ENCODE results near the gene STRIT1. TPM values are rescaled to one million over a fixed set of nuclear protein-coding genes. Genes with fewer than 3 reads are reported as not detected.

The STRIT1 gene
- total RNA-seq, 1 experiment from 2014 or later = not detected

DNA sequence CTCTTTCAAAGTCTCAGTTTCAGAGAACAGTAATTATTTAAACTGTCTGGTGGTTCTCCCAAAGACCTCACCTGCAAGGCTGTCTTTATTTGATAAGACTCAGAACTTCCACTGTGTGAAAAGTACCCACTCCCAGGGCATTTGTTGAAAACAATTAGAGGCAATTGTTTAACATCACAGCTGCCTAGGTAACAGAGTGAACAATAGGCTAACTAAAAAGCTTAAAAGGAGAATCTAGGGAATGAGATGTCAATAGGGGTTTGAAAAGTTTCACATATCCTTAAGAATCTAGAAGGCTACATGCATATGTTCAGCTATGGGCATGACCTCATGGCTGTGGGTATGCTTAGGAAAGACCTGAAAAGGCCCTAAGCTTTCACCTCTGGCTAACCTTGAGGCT is 2.9 kb upstream of the STRIT1 start:
- Mint-ChIP-seq H3K27ac (ENCODE audit: unreplicated experiment) (no peak overlapping the region), H3K4me3 (ENCODE audit: low read depth, unreplicated experiment) (no peak overlapping the region), H3K9me3 (ENCODE audit: low read depth, unreplicated experiment) (peaks cover 12% of the 10 kb centered on the region), H3K36me3 (ENCODE audit: insufficient read depth, unreplicated experiment) (no peaks in the 10 kb centered on the region), H3K27me3 (ENCODE audit: unreplicated experiment) (no peaks in the 10 kb centered on the region), H3K4me1 (ENCODE audit: low read depth, unreplicated experiment) (peaks cover 7% of the 10 kb centered on the region)
- CTCF ChIA-PET = no interaction called here
- no peak for DNase-seq
- TF ChIP-seq, protein P1, sequence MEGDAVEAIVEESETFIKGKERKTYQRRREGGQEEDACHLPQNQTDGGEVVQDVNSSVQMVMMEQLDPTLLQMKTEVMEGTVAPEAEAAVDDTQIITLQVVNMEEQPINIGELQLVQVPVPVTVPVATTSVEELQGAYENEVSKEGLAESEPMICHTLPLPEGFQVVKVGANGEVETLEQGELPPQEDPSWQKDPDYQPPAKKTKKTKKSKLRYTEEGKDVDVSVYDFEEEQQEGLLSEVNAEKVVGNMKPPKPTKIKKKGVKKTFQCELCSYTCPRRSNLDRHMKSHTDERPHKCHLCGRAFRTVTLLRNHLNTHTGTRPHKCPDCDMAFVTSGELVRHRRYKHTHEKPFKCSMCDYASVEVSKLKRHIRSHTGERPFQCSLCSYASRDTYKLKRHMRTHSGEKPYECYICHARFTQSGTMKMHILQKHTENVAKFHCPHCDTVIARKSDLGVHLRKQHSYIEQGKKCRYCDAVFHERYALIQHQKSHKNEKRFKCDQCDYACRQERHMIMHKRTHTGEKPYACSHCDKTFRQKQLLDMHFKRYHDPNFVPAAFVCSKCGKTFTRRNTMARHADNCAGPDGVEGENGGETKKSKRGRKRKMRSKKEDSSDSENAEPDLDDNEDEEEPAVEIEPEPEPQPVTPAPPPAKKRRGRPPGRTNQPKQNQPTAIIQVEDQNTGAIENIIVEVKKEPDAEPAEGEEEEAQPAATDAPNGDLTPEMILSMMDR (IDR thresholded peaks at IDR 0.05; ENCODE audit: unreplicated experiment) = no peak
- no TSS peak for BruUV-seq (replicated peaks)
- intact Hi-C loops (cut with micrococcal nuclease; ENCODE audit: unreplicated experiment) = no loop called here

DNA sequence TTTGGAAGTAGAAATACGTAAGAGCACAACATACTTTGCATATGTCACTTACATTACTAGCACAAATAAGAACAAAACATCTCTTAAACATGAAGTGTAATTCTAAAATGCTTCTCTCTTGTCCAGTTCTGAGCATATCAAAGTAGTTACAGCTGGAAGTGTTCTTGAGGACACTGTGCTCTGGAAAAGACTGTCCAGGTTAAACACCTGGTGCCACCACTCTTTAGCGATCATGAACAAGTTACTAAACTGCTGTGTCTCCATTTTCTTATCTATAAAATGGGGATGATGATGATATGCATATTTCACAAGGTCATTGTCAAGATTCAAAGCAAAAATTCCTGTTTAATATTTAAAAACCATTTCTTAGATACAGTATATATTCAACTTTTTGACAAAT is 790 bp downstream of the STRIT1 start:
- Mint-ChIP-seq H3K27ac (ENCODE audit: unreplicated experiment) (no peak overlapping the region), H3K9me3 (ENCODE audit: low read depth, unreplicated experiment) (peaks cover 6% of the 10 kb centered on the region), H3K36me3 (ENCODE audit: insufficient read depth, unreplicated experiment) (no peaks in the 10 kb centered on the region), H3K4me1 (ENCODE audit: low read depth, unreplicated experiment) (peaks cover 10% of the 10 kb centered on the region), H3K4me3 (ENCODE audit: low read depth, unreplicated experiment) (no peak overlapping the region), H3K27me3 (ENCODE audit: unreplicated experiment) (no peaks in the 10 kb centered on the region)
- CTCF ChIA-PET = no interaction called here
- DNase-seq = no peak
- TF ChIP-seq, protein P1 (IDR thresholded peaks at IDR 0.05; ENCODE audit: unreplicated experiment) = no peak
- intact Hi-C loops (cut with micrococcal nuclease; ENCODE audit: unreplicated experiment) = no loop called here
- BruUV-seq (replicated peaks) = no TSS peak

DNA sequence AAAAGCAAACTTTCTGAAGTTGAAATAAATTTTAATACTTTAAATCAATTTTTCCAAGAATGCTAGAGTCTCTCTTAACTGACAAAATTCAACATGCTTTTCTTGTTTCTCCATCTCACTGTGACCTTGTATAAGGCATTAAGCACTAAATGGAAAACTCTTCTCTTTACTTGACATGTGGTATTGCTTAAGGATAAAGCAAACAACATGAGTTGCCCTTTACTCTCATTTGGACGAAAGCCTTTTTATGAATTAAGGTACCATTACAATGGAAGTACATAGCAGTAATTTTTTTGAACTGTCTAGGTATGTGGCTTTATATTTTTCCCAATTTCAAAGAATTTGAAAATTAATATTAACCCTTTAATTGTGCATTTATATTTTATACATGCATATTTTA is 1.4 kb downstream of the STRIT1 start:
- Mint-ChIP-seq H3K27me3 (ENCODE audit: unreplicated experiment) (no peaks in the 10 kb centered on the region), H3K4me3 (ENCODE audit: low read depth, unreplicated experiment) (no peak overlapping the region), H3K27ac (ENCODE audit: unreplicated experiment) (no peak overlapping the region), H3K36me3 (ENCODE audit: insufficient read depth, unreplicated experiment) (no peaks in the 10 kb centered on the region), H3K4me1 (ENCODE audit: low read depth, unreplicated experiment) (peaks cover 10% of the 10 kb centered on the region), H3K9me3 (ENCODE audit: low read depth, unreplicated experiment) (peaks cover 6% of the 10 kb centered on the region)
- TF ChIP-seq, protein P1 (IDR thresholded peaks at IDR 0.05; ENCODE audit: unreplicated experiment) = no peak
- CTCF ChIA-PET = no interaction called here
- BruUV-seq (replicated peaks) = no TSS peak
- DNase-seq = no peak
- intact Hi-C loops (cut with micrococcal nuclease; ENCODE audit: unreplicated experiment) = no loop called here

DNA sequence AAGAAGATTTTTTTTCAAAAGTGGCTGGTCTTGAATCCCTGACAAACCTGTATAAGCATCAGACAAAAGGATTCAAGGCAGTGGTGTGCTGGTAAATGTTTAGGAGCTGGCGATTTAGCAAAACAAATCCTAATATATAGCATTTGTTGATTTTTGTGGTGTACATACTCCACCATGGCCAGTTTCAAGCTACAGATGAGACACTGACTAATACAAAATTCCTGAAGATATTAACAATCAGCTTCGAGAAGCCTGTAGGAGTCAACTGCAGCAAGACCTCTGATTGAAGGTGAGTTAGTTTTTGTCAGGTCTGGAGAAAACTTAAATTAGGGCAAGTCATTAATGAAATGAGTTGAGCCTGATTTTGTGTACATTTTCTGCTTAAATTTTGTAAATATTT is 6.7 kb downstream of the STRIT1 start:
- H3K4me1 Mint-ChIP-seq (ENCODE audit: low read depth, unreplicated experiment) = peaks cover 6% of the 10 kb centered on the region
- H3K36me3 Mint-ChIP-seq (ENCODE audit: insufficient read depth, unreplicated experiment) = no peaks in the 10 kb centered on the region
- BruUV-seq (replicated peaks) = no TSS peak
- intact Hi-C loops (cut with micrococcal nuclease; ENCODE audit: unreplicated experiment) = no loop called here
- CTCF ChIA-PET = no interaction called here
- no peak for DNase-seq
- no peak overlapping the region for H3K27ac Mint-ChIP-seq (ENCODE audit: unreplicated experiment)
- TF ChIP-seq, protein P1 (IDR thresholded peaks at IDR 0.05; ENCODE audit: unreplicated experiment) = no peak
- no peak overlapping the region for H3K4me3 Mint-ChIP-seq (ENCODE audit: low read depth, unreplicated experiment)
- H3K9me3 Mint-ChIP-seq (ENCODE audit: low read depth, unreplicated experiment) = no peaks in the 10 kb centered on the region
- no peaks in the 10 kb centered on the region for H3K27me3 Mint-ChIP-seq (ENCODE audit: unreplicated experiment)

DNA sequence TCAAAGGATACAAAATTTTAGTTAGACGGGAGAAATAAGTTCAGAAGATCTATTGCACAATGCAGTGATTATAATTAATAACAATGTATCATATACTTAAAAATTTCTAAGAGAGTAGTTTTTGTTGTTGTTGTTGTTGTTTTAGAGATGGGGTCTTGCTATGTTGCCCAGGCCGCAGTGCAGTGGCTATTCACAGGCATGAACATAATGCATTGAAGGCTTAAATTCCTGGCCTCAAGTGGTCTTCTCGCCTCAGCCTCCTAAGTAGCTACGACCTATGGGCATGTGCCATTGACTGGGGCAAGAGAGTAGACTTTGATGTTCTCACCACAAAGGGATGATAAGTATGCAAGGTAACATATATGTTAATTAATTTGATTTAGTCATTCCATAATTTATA is 7.5 kb downstream of the STRIT1 start:
- intact Hi-C loops (cut with micrococcal nuclease; ENCODE audit: unreplicated experiment) = no loop called here
- H3K9me3 Mint-ChIP-seq (ENCODE audit: low read depth, unreplicated experiment) = no peaks in the 10 kb centered on the region
- TF ChIP-seq, protein P1 (IDR thresholded peaks at IDR 0.05; ENCODE audit: unreplicated experiment) = no peak
- BruUV-seq (replicated peaks) = no TSS peak
- no peaks in the 10 kb centered on the region for H3K27me3 Mint-ChIP-seq (ENCODE audit: unreplicated experiment)
- H3K27ac Mint-ChIP-seq (ENCODE audit: unreplicated experiment) = no peak overlapping the region
- H3K4me3 Mint-ChIP-seq (ENCODE audit: low read depth, unreplicated experiment) = no peak overlapping the region
- DNase-seq = no peak
- no peaks in the 10 kb centered on the region for H3K36me3 Mint-ChIP-seq (ENCODE audit: insufficient read depth, unreplicated experiment)
- CTCF ChIA-PET = no interaction called here
- no peaks in the 10 kb centered on the region for H3K4me1 Mint-ChIP-seq (ENCODE audit: low read depth, unreplicated experiment)
